SJCRH30 (cell line): ENCODE results near the gene KHDRBS2. TPM values are rescaled to one million over a fixed set of nuclear protein-coding genes. Genes with fewer than 3 reads are reported as not detected.
A peak's percentile ranks its signal among the peaks of the same experiment; 100 is the strongest.

Source experiments
- DNase-seq, 2 experiments: peaks; one replicate each; pipeline ENCODE4 v3.0.0-alpha.2; 2015 to 2020
- H3K27ac ChIP-seq: fragments of 250-450 bp; sonication (Bioruptor Pico); 2 replicates; pipeline ENCODE4 v1.5.1; 2020; ENCODE audit warnings: mild to moderate bottlenecking, moderate library complexity
- H3K27me3 ChIP-seq: fragments of 250-450 bp; sonication (Bioruptor Pico); 2 replicates; pipeline ENCODE4 v1.5.1; 2020; ENCODE audit warnings: mild to moderate bottlenecking, moderate library complexity
- H3K36me3 ChIP-seq: fragments of 250-450 bp; sonication (Bioruptor Pico); 2 replicates; pipeline ENCODE4 v1.5.1; 2020; ENCODE audit warnings: mild to moderate bottlenecking, moderate library complexity
- H3K4me1 ChIP-seq: fragments of 250-450 bp; sonication (Bioruptor Pico); 2 replicates; pipeline ENCODE4 v1.5.1; 2020; ENCODE audit warnings: mild to moderate bottlenecking, moderate library complexity
- H3K4me3 ChIP-seq: fragments of 250-450 bp; sonication (Bioruptor Pico); 2 replicates; pipeline ENCODE4 v1.5.1; 2020; ENCODE audit warnings: mild to moderate bottlenecking, moderate library complexity
- H3K9me3 ChIP-seq: fragments of 250-450 bp; sonication (Bioruptor Pico); replicated peaks from 2 replicates; pipeline ENCODE4 v1.5.1; 2020; ENCODE audit warnings: mild to moderate bottlenecking, moderate library complexity
- total RNA-seq: library from RNA; depleted of rRNA; stranded (reverse); fragments of >200 nt; shearing (Covaris generic); gene quantifications from 2 replicates; pipeline ENCODE4 v1.2.3, GENCODE V29; 2014

The KHDRBS2 gene
- total RNA-seq, 1 experiment from 2014 or later = not detected

DNA sequence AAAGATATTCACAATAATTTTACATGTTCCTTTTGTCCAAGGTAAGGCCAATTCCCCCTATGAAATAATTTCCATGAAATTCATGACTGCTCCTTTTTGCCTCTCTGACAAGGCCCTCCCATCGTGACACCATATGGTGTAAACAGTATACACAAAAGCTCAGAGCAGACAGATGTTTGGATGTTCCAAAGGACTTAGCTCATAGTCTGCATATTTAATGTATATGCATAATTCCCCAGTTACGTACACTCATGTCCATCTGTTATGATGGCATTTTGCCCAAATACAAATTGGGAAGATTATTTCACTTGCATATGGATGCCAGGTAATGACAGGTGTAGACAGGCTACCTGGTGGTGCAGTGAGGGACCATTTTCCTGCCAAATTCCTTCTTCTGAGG lies 376.5 kb downstream of the KHDRBS2 start:
- no peaks in the 10 kb centered on the region for H3K27me3 ChIP-seq
- no peak overlapping the region for H3K27ac ChIP-seq
- H3K9me3 ChIP-seq = no peaks in the 10 kb centered on the region
- no peaks in the 10 kb centered on the region for H3K36me3 ChIP-seq
- DNase-seq = no peak
- no peaks in the 10 kb centered on the region for H3K4me1 ChIP-seq
- no peak overlapping the region for H3K4me3 ChIP-seq

- Histone ChIP-seq H3K4me1 (no peaks in the 10 kb centered on the region), H3K4me3 (no peak overlapping the region), H3K36me3 (no peaks in the 10 kb centered on the region), H3K27me3 (no peaks in the 10 kb centered on the region), H3K9me3 (no peaks in the 10 kb centered on the region), H3K27ac (no peak overlapping the region)
- DNase-seq = no peak
These were observed 384.3 kb downstream of the KHDRBS2 start for GRCh38 chr6:61901748-61902147.

- H3K27me3 ChIP-seq = no peaks in the 10 kb centered on the region
- DNase-seq = no peak
- no peak overlapping the region for H3K27ac ChIP-seq
- H3K9me3 ChIP-seq = no peaks in the 10 kb centered on the region
- no peaks in the 10 kb centered on the region for H3K4me1 ChIP-seq
- no peaks in the 10 kb centered on the region for H3K36me3 ChIP-seq
- no peak overlapping the region for H3K4me3 ChIP-seq
These were observed 391.5 kb downstream of the KHDRBS2 start for GRCh38 chr6:61894536-61894935.

GRCh38 chr6:61887423-61887822 lies 398.6 kb downstream of the KHDRBS2 start:
- DNase-seq = peak; percentile 27 to 51
- peaks cover 8% of the 10 kb centered on the region for H3K4me1 ChIP-seq
- H3K9me3 ChIP-seq = no peaks in the 10 kb centered on the region
- no peaks in the 10 kb centered on the region; the same call in none of the 2 replicates for H3K27me3 ChIP-seq
- no peak overlapping the region for H3K27ac ChIP-seq
- H3K4me3 ChIP-seq = no peak overlapping the region
- H3K36me3 ChIP-seq = no peaks in the 10 kb centered on the region

- H3K36me3 ChIP-seq = no peaks in the 10 kb centered on the region
- H3K4me3 ChIP-seq = no peak overlapping the region
- DNase-seq = peak in 1 of 2 experiments; percentile 17
- no peaks in the 10 kb centered on the region for H3K9me3 ChIP-seq
- H3K27ac ChIP-seq = no peak overlapping the region
- peaks cover 8% of the 10 kb centered on the region for H3K4me1 ChIP-seq
- H3K27me3 ChIP-seq = no peaks in the 10 kb centered on the region; the same call in none of the 2 replicates
These were observed 399.3 kb downstream of the KHDRBS2 start for GRCh38 chr6:61886608-61887259.

GRCh38 chr6:61869632-61870400 lies 416.2 kb downstream of the KHDRBS2 start:
- Histone ChIP-seq H3K4me3 (no peak overlapping the region), H3K27me3 (no peaks in the 10 kb centered on the region), H3K9me3 (no peaks in the 10 kb centered on the region), H3K36me3 (no peaks in the 10 kb centered on the region), H3K4me1 (no peaks in the 10 kb centered on the region), H3K27ac (no peak overlapping the region)
- DNase-seq = no peak

DNA sequence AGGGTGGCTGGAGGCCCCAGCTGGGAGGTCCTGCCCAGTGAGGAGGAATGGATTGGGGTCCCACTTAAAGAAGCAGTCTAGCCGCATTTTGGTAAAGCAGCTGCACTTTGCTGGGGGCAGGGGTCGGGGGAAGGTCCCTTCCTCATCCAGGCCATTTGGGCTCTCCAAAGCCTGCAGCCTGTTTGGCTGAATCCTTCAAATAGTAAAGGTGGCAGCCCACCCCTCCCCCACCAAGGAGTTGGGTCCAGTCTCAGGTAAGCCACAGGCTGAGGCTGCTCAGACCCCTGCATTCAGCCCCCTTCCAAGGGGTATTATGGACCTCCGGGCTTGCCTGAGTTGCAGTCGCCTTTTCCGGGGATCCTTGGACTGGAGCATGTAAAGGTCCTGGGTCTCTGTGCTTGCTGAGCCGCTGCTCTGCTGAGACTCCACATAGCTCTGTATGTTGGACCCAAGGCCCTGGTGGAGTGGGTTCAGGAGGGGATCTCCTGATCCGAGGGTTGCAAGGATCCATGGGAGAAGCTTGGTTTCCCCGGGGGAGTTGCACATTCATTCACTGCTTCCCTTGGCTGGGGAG lies 417.4 kb downstream of the KHDRBS2 start:
- H3K4me1 ChIP-seq = no peaks in the 10 kb centered on the region
- no peaks in the 10 kb centered on the region for H3K27me3 ChIP-seq
- H3K27ac ChIP-seq = no peak overlapping the region
- H3K36me3 ChIP-seq = no peaks in the 10 kb centered on the region
- DNase-seq = no peak
- no peak overlapping the region for H3K4me3 ChIP-seq
- no peaks in the 10 kb centered on the region for H3K9me3 ChIP-seq

DNA sequence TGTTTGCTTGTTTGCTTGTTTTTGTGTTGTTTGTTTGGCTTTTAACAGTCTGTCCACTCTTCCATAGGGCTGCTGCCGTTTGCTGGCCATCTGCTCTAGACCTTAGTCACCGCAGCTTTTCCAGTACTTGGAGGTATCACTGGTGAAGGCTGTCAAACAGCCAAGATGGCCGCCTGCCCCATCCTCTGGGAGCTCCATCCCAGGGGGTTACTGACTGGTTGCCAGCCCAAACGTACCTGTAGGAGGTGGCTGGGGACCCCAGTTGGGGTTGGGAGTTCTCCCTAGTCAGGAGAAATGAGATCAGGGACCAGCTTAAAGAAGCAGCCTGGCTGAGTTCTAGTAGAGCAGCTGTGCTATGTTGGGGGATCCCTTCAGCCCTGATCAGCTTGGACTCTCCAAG lies 418.4 kb downstream of the KHDRBS2 start:
- DNase-seq = no peak
- no peak overlapping the region for H3K4me3 ChIP-seq
- no peak overlapping the region for H3K27ac ChIP-seq
- H3K4me1 ChIP-seq = no peaks in the 10 kb centered on the region
- H3K36me3 ChIP-seq = no peaks in the 10 kb centered on the region
- H3K27me3 ChIP-seq = no peaks in the 10 kb centered on the region
- H3K9me3 ChIP-seq = no peaks in the 10 kb centered on the region

- DNase-seq = no peak
- no peak overlapping the region for H3K27ac ChIP-seq
- H3K36me3 ChIP-seq = no peaks in the 10 kb centered on the region
- no peaks in the 10 kb centered on the region for H3K27me3 ChIP-seq
- H3K4me1 ChIP-seq = no peaks in the 10 kb centered on the region
- no peak overlapping the region for H3K4me3 ChIP-seq
- H3K9me3 ChIP-seq = no peaks in the 10 kb centered on the region
These were observed 428.5 kb downstream of the KHDRBS2 start for GRCh38 chr6:61857541-61857940.

DNA sequence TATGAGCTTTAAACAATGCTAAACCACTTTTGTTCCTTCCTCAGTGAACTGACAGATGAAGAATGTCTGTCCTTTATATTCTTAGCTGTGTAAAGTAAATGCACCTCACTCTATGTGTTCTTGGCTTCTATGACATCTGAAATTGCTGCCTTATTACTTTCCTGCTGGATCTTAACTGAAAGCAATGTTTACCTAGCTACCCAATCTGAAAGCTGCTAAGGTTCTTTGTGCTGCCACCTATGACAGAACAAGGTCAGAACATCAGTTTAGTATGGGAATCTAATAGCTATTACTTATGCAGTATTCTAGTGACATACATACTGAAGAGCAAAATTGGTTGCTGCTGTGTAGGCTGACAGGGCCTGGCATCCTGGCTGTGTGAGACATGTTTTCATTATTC lies 444.1 kb downstream of the KHDRBS2 start:
- Histone ChIP-seq H3K4me3 (no peak overlapping the region), H3K27me3 (no peaks in the 10 kb centered on the region), H3K9me3 (no peaks in the 10 kb centered on the region), H3K36me3 (no peaks in the 10 kb centered on the region), H3K27ac (no peak overlapping the region), H3K4me1 (no peaks in the 10 kb centered on the region)
- no peak for DNase-seq

GRCh38 chr6:61835237-61835636 lies 450.8 kb downstream of the KHDRBS2 start:
- H3K9me3 ChIP-seq = no peaks in the 10 kb centered on the region
- 0 out of 2 replicates have a peak, but pooled peaks cover 3% of the 10 kb centered on the region for H3K27me3 ChIP-seq
- no peaks in the 10 kb centered on the region for H3K4me1 ChIP-seq
- H3K27ac ChIP-seq = no peak overlapping the region
- H3K36me3 ChIP-seq = no peaks in the 10 kb centered on the region
- no peak for DNase-seq
- no peak overlapping the region for H3K4me3 ChIP-seq

- Histone ChIP-seq H3K36me3 (no peaks in the 10 kb centered on the region), H3K27me3 (0 out of 2 replicates have a peak, but pooled peaks cover 3% of the 10 kb centered on the region), H3K4me3 (no peak overlapping the region), H3K9me3 (no peaks in the 10 kb centered on the region), H3K27ac (no peak overlapping the region), H3K4me1 (no peaks in the 10 kb centered on the region)
- no peak for DNase-seq
These were observed 452.8 kb downstream of the KHDRBS2 start for GRCh38 chr6:61833176-61833755.

DNA sequence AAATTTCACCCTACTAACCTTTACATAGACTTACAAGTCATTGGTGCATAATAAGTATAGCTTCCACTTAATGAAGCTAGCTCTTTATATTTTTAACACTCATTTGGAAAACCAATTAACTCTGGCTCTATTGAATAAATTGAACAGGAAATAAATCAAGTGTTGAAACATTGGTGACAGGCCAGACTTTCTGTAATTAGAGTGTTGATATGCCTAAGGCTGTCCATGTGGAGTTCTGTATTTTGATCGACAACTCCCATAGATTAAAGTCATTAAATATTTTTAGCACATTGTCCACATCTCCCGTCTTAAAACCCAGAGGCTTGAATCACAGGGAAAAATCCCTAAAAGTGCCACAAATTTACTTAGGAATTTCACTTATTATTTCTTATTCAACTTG lies 468.3 kb downstream of the KHDRBS2 start:
- no peak for DNase-seq
- H3K4me3 ChIP-seq = no peak overlapping the region

DNA sequence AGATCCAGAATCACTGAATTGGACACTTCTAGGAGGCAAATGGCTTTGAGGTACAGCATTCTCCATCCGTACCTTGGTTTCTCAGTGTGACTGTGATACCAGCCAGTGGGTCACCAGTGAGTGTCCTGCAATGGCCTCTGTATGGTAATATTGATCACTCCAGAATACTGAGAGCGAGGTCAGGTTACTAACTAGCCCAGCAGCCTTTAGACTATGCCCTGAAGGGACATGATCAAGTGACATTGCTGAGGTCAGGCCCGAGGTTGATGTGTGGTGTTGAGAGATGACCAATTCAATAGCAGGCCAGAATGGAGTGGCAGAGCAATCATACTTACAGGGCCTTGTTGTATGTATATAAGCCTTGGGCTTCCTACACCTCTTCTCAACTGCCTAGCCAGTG lies 476.0 kb downstream of the KHDRBS2 start:
- no peak overlapping the region for H3K27ac ChIP-seq

More for the DNA sequence above, 468.3 kb downstream of the KHDRBS2 start:
- H3K9me3 ChIP-seq = no peaks in the 10 kb centered on the region
- H3K27ac ChIP-seq = no peak overlapping the region
- no peaks in the 10 kb centered on the region for H3K27me3 ChIP-seq
- H3K36me3 ChIP-seq = no peaks in the 10 kb centered on the region
- H3K4me1 ChIP-seq = no peaks in the 10 kb centered on the region

GRCh38 chr6:61809004-61809595 lies 476.9 kb downstream of the KHDRBS2 start:
- H3K27ac ChIP-seq = no peak overlapping the region
- no peaks in the 10 kb centered on the region for H3K36me3 ChIP-seq
- H3K9me3 ChIP-seq = no peaks in the 10 kb centered on the region
- no peak overlapping the region for H3K4me3 ChIP-seq
- peak; percentile 3 to 48 for DNase-seq
- no peaks in the 10 kb centered on the region for H3K27me3 ChIP-seq
- H3K4me1 ChIP-seq = no peaks in the 10 kb centered on the region

More for the DNA sequence above, 476.0 kb downstream of the KHDRBS2 start:
- H3K9me3 ChIP-seq = no peaks in the 10 kb centered on the region
- no peak overlapping the region for H3K4me3 ChIP-seq
- H3K27me3 ChIP-seq = no peaks in the 10 kb centered on the region
- H3K36me3 ChIP-seq = no peaks in the 10 kb centered on the region
- DNase-seq = no peak
- no peaks in the 10 kb centered on the region for H3K4me1 ChIP-seq
